Tongue (tissue), 2 donors: ENCODE data around the gene NAP1L4. TPM values are rescaled to one million over a fixed set of nuclear protein-coding genes. Genes with fewer than 3 reads are reported as not detected.

Source experiments
- DNase-seq: peaks from one replicate; pipeline ENCODE4 v3.0.0-alpha.2; 2015
- total RNA-seq: library from RNA; depleted of rRNA; stranded (reverse); fragments of >200 nt; gene quantifications from one replicate; pipeline ENCODE4 v1.2.3, GENCODE V29; 2014

Gene NAP1L4
- total RNA-seq, 1 donor from 2014 or later = 193 TPM

DNA sequence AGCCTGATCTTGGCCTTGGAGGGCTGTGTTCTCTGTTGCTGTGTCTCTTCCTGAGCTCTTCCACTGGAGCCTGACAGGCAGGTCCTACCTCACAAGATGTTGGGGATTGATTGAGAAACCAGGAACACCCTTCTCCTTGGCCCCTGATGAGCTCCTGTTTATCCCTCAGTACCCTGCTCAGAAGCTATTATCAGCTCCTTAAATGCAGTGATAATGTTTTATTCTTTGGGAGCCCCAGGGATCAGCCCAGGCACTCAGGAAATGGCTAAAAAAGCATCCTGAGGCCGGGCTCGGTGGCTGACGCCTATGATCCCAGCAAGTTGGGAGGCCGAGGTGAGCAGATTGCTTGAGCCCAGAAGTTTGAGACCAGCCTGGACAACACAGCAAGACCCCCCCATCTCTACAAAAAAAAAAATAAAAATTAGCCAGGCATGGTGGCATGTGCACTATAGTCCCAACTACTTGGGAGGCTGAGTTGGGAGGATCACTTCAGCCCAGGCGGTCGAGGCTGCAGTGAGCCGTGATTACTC, 58.0 kb downstream of the NAP1L4 start:
- no peak for DNase-seq

DNA sequence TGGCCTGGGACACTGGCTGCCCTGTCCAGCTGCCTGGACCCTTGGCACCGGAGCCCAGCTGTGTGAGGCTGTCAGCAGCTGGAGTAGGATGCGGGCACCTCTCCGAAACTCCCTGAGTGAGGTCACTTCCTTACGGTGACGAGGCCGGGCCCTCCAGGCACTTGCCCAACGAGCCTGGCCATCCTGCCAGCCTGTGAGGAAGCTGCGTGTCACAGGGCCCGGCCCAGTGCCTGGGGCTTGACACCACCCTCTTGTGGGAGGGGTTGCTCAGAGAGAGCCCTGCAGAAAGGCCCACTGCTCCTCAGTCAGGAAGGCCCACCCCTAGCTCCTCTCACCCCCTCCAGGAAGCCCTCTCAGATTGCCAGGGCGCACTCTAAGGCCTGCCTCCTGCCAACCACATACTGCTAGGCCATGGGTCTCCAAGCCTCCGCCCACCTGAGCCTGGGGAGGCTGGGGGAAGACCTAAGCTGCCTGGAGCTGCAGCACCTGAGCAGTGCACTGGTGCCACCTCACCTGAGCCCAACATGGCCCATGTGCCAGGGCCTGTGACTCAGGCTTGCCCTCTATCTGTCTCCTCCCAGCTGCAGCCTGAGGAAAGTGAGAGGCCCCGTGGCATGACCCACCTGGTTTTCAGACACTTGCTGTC, 58.6 kb downstream of the NAP1L4 start:
- DNase-seq = peak; percentile 57

DNA sequence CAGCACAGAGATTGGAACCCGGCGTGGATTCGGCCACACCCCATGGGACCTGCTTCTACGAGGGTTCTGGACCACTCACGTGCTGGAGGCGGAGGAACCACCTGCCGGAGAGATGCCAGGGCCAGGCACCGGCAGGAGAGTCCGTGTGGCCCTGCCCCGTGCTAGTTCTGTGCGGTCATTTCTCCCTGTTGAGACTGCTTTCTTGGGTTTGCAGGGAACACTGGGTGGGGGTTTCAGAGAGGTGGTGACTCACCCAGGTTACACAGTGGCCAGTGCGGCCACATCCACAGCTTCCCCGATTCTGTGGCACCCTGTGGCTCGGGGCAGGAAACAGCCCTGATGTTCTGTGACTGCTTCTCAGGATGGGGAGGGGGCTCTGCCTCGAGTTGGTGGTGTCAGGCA, 59.3 kb downstream of the NAP1L4 start:
- DNase-seq = no peak

DNA sequence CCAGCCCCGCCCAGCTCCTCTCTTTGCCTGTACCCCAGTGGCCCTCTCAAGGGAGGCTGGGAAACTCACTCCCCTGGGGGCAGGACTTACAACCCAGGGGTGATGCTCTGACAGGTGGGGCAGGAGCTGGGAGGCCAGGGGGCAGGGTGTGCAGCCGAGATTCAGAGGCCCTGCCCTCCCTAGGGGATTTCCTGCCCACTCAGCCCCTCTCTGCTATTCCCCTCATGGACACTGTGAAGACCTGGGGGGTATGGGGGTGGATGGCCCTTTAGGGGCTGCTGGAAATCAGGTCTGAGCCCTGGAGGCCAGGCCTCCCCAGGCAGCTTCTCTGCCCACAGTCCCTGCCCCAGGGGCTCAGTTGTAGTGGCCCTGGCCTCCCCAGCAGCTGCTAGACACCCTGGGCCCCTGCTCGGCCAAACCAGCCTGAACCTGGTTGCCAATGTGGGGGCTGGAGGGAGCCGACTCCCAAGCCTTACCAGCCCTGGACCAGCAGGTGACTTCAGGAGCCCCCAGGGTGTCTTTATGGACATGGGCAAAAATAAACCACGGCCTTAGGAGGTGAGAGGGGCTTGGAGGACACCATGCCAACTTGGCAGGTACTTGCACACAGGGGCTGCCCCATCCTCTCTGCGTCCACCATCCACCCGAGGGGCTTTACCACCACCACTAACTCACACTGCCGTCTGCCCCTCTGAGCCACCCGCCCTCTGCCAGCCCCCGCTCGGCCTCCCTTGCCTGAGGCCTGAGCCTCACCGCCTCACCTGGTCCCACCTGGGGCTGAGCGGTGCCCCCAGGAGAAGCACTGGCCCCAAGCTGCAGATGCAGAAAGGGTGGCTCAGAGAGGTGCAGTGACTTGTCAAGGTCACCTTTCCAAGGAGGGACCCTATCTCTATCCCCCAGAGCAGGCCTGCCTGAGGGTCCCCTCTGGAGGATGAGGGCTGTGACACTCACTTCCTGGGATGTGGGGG, 60.1 kb downstream of the NAP1L4 start:
- no peak for DNase-seq

DNA sequence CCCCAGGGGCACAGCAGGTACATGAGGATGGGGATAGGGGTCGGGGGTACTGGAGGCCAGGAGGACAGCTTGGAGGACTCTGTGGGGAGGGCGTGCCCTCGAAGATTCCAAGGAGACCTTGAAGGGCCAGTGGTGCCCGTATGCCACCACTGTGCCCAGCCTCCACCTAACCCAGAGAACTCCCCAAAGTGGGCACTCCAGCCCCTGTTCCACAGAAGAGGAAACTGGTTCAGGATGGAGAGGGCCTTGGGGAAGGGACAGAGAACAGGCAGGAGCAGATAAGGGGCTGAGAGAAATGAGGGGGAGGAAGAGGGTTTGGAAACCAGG, 60.7 kb downstream of the NAP1L4 start:
- no peak for DNase-seq

DNA sequence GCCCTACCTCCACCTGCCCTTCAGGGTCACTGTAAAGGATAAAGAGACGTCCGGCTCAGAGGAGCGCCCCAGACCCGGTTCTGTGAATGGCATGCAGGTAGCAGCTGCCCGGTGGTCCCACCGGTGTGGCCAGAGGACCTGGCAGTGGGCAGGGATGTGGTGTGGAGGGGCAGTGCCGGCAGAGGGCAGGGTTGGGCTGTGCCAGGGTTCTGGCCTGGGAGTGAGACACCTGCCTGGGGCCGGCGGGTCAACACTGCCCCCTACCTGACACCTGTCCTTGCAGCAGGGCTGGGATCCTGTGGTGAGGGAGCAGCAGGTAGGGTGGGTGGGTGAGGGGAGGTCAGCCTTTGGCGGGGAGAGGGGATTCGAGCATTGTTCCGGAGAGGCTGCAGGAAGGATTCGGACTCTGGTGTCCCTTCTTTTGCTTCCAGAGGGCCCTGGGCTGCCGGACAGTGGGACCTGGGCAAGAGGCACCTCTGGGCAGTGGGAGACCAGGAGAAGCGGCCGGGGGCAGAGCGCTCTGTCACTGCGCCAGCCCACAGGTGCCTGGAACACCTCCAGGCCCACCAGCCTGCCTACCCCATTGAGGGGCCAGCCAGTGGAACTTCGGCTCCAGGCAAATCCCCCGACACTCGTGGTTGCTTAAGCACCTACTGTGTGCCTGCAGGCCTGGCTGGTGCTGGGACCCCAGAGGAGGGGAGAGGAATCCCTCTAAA, 61.3 kb downstream of the NAP1L4 start:
- DNase-seq = no peak

DNA sequence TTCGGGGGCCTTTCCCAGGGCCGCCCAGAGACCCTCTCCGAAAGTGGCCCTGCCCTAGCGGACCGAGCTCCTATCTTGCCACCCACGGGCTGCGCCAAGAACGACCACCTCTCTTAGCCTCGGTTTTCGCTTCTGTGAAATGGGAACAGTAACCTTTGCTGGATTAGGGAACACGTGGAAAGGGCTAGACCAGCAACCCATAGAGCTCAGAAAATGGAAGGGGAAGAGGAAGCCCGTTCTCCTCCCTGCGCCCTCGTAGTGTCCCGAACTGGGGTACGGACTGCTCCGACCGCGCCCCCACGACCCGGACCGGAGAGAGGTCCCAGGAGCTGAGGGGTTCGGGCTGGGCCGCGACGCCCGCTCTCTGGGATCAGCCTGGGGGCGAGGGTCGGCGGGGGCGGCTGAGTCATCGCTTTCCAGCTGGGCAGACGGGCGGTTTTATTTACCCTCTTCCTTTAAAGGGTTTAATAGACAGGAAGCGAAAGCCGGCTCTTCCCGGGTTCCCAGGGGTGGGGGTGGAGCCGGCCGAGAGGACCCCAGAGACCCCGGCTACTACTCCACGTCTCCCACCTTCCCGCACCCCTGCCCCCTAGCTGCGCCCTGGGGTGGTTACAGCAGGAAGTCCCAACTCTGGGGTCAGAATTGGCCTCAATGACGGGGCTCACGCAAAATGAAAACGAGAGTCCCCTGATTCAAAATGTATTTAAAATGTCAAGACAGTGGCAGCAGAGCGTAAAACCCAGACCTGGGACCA, 62.0 kb downstream of the NAP1L4 start:
- no peak for DNase-seq

DNA sequence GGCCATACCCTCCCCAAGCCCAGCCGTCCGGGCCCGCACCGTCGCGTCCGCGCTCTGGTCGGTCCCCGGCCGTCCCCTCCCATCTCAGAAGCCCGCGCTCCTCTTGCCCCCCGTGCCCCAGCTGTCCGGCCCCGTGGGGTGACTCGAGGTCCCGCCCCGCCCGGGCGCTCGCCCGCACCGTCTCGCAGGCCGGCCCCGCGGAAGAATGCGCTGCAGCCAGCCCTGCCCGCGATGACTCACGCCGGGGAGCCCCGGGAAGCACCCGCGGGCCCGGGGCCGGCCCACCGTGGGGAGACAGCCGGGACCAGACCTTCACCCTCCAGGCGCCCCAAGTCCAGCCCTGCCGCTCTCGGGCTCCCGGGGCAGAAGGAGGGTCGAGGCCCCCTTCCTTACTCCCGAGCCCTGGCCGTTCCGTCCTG, 62.6 kb downstream of the NAP1L4 start:
- DNase-seq = no peak

DNA sequence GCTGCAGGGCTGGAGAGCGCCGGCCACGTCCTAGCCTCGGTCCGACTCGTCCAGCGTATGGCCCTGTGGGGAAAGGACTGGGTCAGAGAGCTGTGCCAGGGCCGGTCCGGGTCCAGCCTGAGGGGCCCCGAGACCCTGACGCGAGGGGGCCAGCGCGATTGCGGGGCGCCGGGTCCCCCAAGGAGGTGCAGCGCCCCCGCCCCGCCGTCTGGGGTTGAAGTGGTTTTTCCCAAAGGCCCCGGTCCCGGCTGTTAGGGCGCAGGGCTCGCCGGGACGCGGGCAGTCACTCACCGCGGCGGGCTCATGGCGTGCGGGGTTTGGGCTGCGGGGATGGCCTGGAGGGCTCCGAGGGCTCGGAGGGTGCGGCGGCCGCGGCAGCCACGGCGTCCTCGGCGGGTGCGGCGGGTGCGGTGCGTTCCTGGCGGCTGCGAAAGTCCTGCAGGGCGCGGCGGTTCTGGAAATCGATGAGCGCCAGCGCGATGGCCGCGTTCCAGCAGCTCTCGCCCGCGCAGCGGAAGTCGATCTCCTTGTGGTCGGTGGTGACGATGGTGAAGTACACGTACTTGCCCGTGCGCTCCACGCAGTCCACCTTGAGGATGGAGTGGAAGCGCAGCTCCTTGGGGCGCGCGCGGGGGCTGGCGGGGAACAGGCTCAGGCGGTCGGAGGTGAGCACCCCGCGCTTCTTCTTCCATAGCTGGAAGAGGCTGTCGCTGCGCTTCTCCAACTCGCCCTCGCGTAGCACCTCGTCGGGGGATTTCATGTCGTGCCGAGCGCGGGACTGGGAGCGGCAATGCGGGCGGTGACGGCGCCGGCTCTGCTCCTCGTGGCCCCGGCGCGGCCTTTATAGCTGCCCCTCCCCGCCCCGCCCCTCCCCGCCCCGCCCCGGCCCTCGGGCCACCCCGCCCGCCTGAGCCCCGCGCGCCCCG, 63.3 kb downstream of the NAP1L4 start, which contains the start of gene PHLDA2:
TSS of gene PHLDA2 (minus strand) at position 816 of the 926 bp plus-strand sequence. CDS start at position 760, 56 bp downstream.
- DNase-seq = no peak

DNA sequence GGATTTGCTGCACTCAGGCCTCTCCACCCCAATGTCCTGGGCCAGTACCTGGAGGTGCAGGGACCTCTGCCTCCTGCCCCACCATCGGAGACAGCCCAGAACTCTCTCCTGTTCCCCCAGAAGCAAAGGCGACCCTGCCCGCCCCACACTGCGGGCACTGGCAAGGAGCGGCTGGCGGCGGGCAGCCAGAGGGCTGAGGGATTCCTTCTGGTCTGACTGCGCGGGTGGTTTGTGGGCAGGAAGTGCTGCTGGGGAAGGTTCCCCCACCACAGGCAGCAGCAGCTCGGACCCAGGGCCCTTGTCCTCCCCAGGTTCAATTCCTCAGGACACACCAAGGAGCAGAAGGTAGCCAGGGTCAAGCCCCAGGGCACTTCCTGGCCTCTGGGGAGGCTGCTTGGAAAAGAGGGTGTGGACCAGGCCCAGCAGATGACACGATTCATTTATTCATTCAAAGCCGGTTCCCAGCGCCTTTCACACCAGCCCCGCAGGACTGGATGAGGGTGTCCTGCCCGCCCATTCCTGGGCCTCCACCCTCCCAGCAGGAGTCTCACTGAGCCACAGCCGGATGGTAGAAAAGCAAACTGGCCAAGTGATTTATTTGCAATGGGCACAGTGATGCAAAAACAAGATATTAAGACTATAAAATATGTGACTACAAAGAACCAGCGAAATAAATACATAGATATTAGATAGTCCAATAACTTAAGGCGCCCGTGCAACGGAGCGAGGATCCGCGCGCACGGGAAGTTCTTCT, 64.1 kb downstream of the NAP1L4 start:
- no peak for DNase-seq

DNA sequence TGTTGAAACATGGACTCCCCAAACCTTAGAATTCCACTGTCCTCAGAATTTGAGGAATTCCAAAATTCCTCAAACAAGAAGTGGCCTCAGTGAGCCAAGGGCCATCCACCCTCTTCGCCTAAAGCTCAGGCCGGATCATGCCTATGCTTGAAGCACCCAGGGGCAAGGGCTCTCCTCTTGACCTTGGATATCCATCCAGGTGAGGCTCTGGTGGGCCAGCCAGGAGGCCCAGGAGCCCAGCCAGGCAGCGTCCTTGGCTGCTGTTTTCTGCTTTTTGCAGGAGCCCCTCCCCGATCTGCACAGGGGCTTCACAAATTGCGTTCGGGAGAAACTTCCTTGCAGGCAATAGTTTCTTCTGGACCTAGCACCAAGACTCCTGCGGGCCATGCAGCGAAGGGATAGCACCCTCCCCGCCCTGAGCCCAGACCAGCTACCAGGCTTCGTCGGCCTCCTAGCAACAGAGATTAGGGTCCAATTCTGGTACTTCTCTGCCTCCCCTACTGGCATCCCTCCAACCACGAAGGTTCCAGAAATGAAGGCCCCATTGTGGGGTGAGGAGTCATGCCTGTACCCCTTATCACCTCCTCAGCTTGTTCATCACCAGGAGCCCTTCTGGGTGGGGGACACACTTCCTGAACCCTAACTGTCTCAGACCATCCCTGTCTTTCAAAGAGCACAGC, 64.9 kb downstream of the NAP1L4 start:
- no peak for DNase-seq

DNA sequence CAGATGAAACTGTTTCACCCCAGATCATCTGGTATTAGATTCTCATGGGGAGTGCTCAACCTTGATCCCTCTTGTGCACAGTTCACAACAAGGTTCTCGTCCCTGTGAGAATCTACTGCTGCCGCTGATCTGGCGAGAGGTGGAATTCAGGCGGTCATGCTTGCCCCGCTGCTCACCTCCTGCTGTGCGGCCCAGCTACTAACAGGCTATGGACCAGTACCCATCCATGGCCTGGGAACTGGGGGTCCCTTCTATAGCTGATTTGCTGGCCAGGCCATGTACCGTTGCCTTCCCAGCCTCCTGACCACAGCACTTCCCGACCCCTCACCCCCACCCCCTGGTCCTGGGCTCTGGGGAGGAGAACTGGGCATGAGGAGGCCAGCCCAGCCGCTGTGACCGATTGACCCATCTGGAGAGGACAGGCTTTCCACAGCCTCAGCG, 65.5 kb downstream of the NAP1L4 start:
- DNase-seq = no peak

DNA sequence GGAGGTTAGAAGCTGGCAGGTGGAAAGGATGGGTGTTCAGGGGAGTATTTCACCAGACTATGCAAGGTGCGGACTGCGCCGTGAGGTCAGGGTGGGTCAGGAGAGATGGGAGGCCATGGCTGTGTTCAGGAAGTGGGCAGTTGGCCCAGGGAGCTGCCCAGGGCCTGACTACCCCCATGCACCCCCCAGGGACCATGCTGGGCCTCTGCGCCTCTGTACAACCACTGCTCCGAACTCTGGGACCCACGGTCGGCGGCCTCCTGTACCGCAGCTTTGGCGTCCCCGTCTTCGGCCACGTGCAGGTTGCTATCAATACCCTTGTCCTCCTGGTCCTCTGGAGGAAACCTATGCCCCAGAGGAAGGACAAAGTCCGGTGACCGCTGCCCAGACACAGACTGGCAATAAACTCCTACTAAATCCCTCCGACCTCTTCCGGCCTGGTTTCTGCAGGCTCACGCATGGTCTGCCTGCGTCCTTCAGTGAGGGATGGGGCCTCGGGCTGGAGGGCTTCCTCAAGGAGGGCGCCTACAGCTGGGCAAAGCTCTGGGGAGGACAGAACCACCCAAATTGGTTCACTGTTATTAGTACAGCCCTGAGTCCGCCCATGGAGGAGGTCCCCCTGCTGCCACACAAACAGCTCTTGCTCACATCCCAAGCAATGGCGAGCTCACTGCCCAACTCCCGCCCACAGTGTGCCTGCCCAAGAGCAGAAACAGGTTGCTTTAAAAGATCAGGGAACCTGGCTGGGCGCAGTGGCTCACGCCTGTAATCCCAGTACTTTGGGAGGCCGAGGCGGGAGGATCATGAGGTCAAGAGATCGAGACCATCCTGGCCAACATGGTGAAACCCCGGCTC, 67.1 kb downstream of the NAP1L4 start:
- no peak for DNase-seq

DNA sequence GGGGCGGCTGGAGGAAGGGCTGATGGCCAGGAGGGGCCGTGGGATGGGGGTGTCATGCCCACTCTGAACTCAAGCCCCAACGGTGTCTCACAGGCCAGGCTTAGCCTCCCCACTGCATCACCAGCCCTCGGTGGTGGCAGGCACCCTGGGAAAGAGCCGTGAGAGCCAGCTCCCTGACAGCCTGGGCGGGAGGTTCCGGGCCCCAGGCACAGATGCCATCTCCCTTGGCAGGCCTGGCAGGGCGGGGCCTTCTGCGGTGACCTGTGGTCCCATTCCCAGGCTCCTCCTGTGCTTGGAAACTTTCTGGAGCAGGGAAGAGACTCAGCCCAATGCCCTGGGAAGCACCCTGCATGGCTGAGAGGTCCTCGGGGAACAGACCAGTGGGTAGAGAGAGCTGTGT, 67.7 kb downstream of the NAP1L4 start:
- no peak for DNase-seq

DNA sequence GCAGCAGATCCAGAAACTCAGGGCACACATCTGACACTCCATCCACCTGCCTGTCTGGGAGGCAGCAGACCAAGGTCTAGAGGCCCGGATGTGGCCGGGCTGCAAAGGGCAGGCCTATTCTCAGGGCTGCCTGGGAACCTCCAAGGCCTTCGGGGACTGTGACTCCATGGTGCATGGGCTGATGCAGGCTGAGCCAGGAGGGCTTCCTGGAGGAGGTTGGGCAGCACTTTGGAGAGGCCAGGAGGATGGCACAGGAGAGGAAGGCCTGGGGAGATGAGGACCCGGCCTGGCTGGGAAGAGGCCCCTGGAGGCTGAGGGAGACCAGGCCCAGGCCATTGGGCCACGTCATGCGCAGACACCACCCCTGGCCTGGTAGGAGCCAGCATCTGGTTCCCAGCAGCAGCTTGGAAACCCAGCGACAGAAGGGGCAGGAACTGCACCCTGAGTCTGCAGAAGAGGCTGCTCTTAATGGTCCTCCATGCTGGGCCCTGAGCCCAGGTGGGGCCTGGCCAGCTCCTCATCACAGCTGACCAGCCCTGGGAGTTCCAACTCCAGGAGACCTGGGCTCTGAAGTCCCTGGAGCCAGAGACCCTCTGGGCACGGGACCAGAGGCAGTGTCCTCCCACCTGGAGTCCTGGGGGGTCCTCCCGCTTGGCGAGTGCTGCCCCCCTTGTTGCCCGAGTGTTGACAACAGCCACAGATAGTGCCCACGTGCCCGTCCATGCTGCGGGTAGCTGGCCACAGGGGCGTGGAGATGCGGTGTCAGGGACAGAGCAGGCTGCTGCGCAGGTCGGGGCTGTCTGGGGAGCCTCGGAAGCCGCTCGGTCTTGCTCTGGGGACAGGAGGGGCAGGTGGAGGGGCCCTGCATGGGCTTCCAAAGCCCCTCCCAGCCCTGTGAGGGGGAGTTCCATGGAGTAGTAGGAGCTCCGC, 68.4 kb downstream of the NAP1L4 start:
- DNase-seq = no peak

DNA sequence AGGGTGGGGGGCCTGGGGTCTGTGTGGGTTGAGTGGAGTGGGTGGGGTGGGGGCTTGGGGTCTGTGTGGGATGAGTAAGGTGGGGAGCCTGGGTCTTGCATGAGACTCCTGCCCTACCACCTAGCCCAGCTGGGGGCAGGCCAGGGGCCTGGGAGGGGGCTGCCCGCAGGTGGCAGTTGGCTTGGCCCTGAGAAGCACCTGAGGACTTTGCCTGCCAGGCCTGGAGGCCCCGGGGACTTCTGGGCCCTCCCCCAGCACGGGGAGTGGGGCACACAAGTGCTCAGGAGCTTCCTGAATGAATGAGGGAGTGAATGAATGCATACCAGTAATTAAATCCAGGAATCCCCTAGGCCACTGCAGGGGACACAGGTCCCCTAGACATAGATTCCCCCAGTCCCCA, 69.5 kb downstream of the NAP1L4 start:
- no peak for DNase-seq
